ENCODE data around the gene GLIPR1L1.
A peak's percentile ranks its signal among the peaks of the same experiment; 100 is the strongest.

GRCh38 chr12:75407683-75408082 lies 73.2 kb downstream of the GLIPR1L1 start:
- TF ChIP-seq PRDM4 (tag by site-specific recombination; IDR thresholded peaks at IDR 0.05) (no peak), ZNF510 (tag by site-specific recombination; IDR thresholded peaks at IDR 0.05; ENCODE audit: insufficient replicate concordance) (peak; percentile 91), CTCF (tag by site-specific recombination; IDR thresholded peaks at IDR 0.05) (no peak), KLF7 (tag by site-specific recombination; IDR thresholded peaks at IDR 0.05; ENCODE audit: borderline replicate concordance) (no peak), KLF16 (tag by site-specific recombination; IDR thresholded peaks at IDR 0.05) (no peak), ZNF354C (tag by site-specific recombination; IDR thresholded peaks at IDR 0.05; ENCODE audit: borderline replicate concordance, low read depth) (no peak), ZNF416 (tag by site-specific recombination; IDR thresholded peaks at IDR 0.05) (no peak), ZFHX2 (tag by site-specific recombination; conservative IDR thresholded peaks at IDR 0.05) (no peak), TRIM28 (IDR thresholded peaks at IDR 0.05; ENCODE audit: borderline replicate concordance, low read length) (no peak), OVOL3 (tag by site-specific recombination; IDR thresholded peaks at IDR 0.05) (no peak), HOXA7 (CRISPR knock-in tag; IDR thresholded peaks at IDR 0.05; ENCODE audit: borderline replicate concordance) (no peak), PRDM6 (tag by site-specific recombination; IDR thresholded peaks at IDR 0.05) (no peak)
